Mesenchymal stem cell (in vitro differentiated cells and primary cell): ENCODE data around the gene NAALADL2.
A peak's percentile ranks its signal among the peaks of the same experiment; 100 is the strongest.

Experiments
- DNase-seq: peaks from one replicate; pipeline ENCODE4 v3.0.0-alpha.2; 2013
- H2AFZ ChIP-seq: one replicate; pipeline ENCODE4 v1.6.1; 2013; ENCODE audit warnings: low read depth, mild to moderate bottlenecking, control low read depth, inconsistent platforms, low read length, moderate library complexity
- H2AK5ac ChIP-seq: 2 replicates; pipeline ENCODE4 v1.6.1; 2013; ENCODE audit warnings: low read length, moderate library complexity, mild to moderate bottlenecking, inconsistent platforms; ENCODE audit not compliant: severe bottlenecking
- H2BK120ac ChIP-seq: one replicate; pipeline ENCODE4 v1.6.1; 2013; ENCODE audit warnings: low read depth, mild to moderate bottlenecking, inconsistent platforms, low read length, moderate library complexity
- H2BK12ac ChIP-seq, 2 experiments: one replicate each; pipeline ENCODE4 v1.6.1; 2013; ENCODE audit warnings: inconsistent platforms in 2 of 2, low read length in 2 of 2, mild to moderate bottlenecking in 2 of 2, moderate library complexity in 2 of 2, control low read depth in 1 of 2
- H2BK15ac ChIP-seq: one replicate; pipeline ENCODE4 v1.6.1; 2013; ENCODE audit warnings: mild to moderate bottlenecking, low read depth, inconsistent platforms; ENCODE audit not compliant: poor library complexity, severe bottlenecking
- H2BK5ac ChIP-seq: 2 replicates; pipeline ENCODE4 v1.6.1; 2013; ENCODE audit warnings: low read depth, mild to moderate bottlenecking, low read length, control low read depth, inconsistent platforms; ENCODE audit not compliant: poor library complexity, severe bottlenecking
- H3K14ac ChIP-seq, 2 experiments: one replicate each; pipeline ENCODE4 v1.6.1; 2013; ENCODE audit warnings: inconsistent platforms in 2 of 2, low read length in 2 of 2, control low read depth in 1 of 2, mild to moderate bottlenecking in 1 of 2, moderate library complexity in 1 of 2
- H3K18ac ChIP-seq, 2 experiments: one replicate each; pipeline ENCODE4 v1.6.1; 2013; ENCODE audit warnings: inconsistent platforms in 2 of 2, low read length in 2 of 2, control low read depth in 1 of 2, low read depth in 1 of 2, mild to moderate bottlenecking in 1 of 2
- H3K23ac ChIP-seq, 2 experiments: one replicate each; pipeline ENCODE4 v1.6.1; 2013; ENCODE audit warnings: inconsistent platforms in 2 of 2, low read length in 2 of 2, mild to moderate bottlenecking in 2 of 2, moderate library complexity in 2 of 2, control low read depth in 1 of 2
- H3K27ac ChIP-seq: 2 replicates; pipeline ENCODE4 v1.5.1; 2013; ENCODE audit warnings: mild to moderate bottlenecking, moderate library complexity, low read length, control low read depth, inconsistent platforms; ENCODE audit not compliant: poor library complexity, severe bottlenecking
- H3K27me3 ChIP-seq, 2 experiments: 2 replicates each; pipeline versions ENCODE4 v1.6.1 to v1.7.0; 2013; ENCODE audit warnings: low read length in 2 of 2, mild to moderate bottlenecking in 2 of 2, moderate library complexity in 2 of 2, control low read depth in 1 of 2, inconsistent platforms in 1 of 2; ENCODE audit not compliant: control insufficient read depth in 1 of 2, insufficient read depth in 1 of 2
- H3K36me3 ChIP-seq, 2 experiments: 2 replicates each; pipeline versions ENCODE4 v1.6.1 to v1.7.0; 2013; ENCODE audit warnings: low read length in 2 of 2, control low read depth in 1 of 2, inconsistent platforms in 1 of 2, low read depth in 1 of 2, mild to moderate bottlenecking in 1 of 2; ENCODE audit not compliant: insufficient read depth in 2 of 2, control insufficient read depth in 1 of 2
- H3K4ac ChIP-seq, 2 experiments: one replicate each; pipeline ENCODE4 v1.6.1; 2013; ENCODE audit warnings: inconsistent platforms in 2 of 2, low read length in 2 of 2, mild to moderate bottlenecking in 2 of 2, moderate library complexity in 2 of 2, control low read depth in 1 of 2, low read depth in 1 of 2
- H3K4me1 ChIP-seq: 2 replicates; pipeline ENCODE4 v1.6.1; 2013; ENCODE audit warnings: low read depth, low read length, control low read depth; ENCODE audit not compliant: control insufficient read depth, insufficient read depth
- H3K4me2 ChIP-seq: 2 replicates; pipeline ENCODE4 v1.6.1; 2013; ENCODE audit warnings: low read length, mild to moderate bottlenecking, inconsistent platforms; ENCODE audit not compliant: poor library complexity, severe bottlenecking
- H3K4me3 ChIP-seq, 2 experiments: 2 replicates each; pipeline versions ENCODE4 v1.5.1 to v1.7.0; 2013; ENCODE audit warnings: low read length in 2 of 2, mild to moderate bottlenecking in 2 of 2, control low read depth in 1 of 2, low read depth in 1 of 2; ENCODE audit not compliant: insufficient read depth in 1 of 2
- H3K79me1 ChIP-seq: replicated peaks from 2 replicates; pipeline ENCODE4 v1.6.1; 2013; ENCODE audit warnings: mild to moderate bottlenecking, control low read depth, low read length, inconsistent platforms; ENCODE audit not compliant: poor library complexity, severe bottlenecking
- H3K9ac ChIP-seq: 2 replicates; pipeline ENCODE4 v1.7.0; 2013; ENCODE audit warnings: mild to moderate bottlenecking, low read length, moderate library complexity
- H3K9me3 ChIP-seq: 2 replicates; pipeline ENCODE4 v1.7.0; 2013; ENCODE audit warnings: mild to moderate bottlenecking, low read length; ENCODE audit not compliant: control insufficient read depth
- H4K8ac ChIP-seq: one replicate; pipeline ENCODE4 v1.6.1; 2013; ENCODE audit warnings: inconsistent platforms, mild to moderate bottlenecking, low read length, moderate library complexity
- H4K91ac ChIP-seq: one replicate; pipeline ENCODE4 v1.6.1; 2013; ENCODE audit warnings: mild to moderate bottlenecking, low read length, inconsistent platforms
- WGBS: methylation state at CpG from one replicate; pipeline ENCODE4 v1.1.7; 2013; ENCODE audit warnings: mixed read lengths; 5-methylcytosine and 5-hydroxymethylcytosine counted together

The NAALADL2 gene

DNA sequence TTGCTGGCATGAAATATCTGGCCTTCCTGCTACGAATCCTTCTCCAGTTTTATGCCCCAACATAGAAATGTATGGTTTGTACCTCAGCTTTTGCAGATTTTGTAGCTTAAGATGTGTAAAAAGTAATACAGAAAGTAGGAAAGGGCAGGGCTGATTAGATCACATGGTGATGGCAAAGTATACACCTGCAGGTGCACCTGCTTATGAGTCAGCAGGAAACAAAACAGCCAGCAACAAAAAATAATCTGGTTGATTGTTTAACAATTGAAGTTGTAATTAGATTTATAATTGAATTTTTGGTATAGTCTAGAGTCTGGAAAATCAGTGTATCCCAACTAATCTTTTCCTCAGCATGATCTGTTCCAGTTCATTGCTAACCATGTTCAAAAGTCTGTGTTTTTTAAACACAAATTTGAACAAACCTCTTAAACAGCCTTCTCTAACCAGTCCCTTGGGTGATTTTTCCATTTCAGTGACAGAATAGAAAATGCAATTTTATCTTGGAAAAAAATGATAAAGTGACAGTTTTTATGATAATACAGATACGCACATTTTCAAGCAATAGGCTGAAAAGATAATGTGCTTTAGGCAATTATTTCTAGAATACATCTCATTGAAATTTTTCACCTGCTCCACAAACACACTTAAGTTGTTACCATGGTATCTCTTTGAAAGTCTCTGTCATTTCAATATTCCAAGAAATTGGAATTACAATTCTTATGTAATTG is 477.4 kb downstream of the NAALADL2 start:
- Histone ChIP-seq H2BK12ac (no peak overlapping the region), H3K4me3 (no peak overlapping the region), H3K4ac (no peak overlapping the region), H3K79me1 (no peaks in the 10 kb centered on the region), H3K9me3 (no peaks in the 10 kb centered on the region), H2BK120ac (no peak overlapping the region), H3K27me3 (no peaks in the 10 kb centered on the region), H4K8ac (no peak overlapping the region), H3K9ac (no peak overlapping the region), H2BK15ac (no peak overlapping the region), H3K23ac (no peak overlapping the region), H3K14ac (no peak overlapping the region), H3K4me2 (no peak overlapping the region), H3K4me1 (peaks cover 3% of the 10 kb centered on the region), H3K18ac (no peak overlapping the region), H4K91ac (no peak overlapping the region), H2AFZ (no peak overlapping the region), H2BK5ac (no peak overlapping the region), H3K27ac (no peak overlapping the region), H2AK5ac (no peak overlapping the region), H3K36me3 (no peaks in the 10 kb centered on the region)
- WGBS: no CpG with 5 or more reads among the region's 2 CpGs
- no peak for DNase-seq

DNA sequence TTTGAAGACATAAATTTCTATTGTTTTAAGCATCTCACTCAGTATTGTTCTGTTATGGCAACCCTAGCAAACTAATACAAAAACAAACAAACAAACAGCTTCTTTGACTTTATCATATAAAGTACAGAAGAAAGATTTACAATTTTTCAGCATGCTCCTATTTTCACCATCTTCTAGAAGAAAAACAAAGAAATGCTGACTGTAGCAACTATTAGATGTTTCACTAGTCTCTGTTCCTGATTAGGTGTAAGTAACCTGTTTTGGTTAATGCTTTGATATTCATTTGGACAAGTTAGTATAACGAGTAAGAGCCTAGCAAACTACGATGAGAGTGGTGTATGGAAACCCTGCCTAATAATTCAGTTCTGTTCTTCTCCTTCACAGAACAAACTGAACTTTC is 478.5 kb downstream of the NAALADL2 start:
- no peak overlapping the region for H2AFZ ChIP-seq
- H2BK5ac ChIP-seq: no peak overlapping the region
- H3K14ac ChIP-seq: no peak overlapping the region
- no peak overlapping the region for H2BK12ac ChIP-seq
- peaks cover 3% of the 10 kb centered on the region for H3K4me1 ChIP-seq
- no peak overlapping the region for H4K8ac ChIP-seq
- H3K18ac ChIP-seq: no peak overlapping the region
- no peak overlapping the region for H3K4me3 ChIP-seq
- H3K36me3 ChIP-seq: no peaks in the 10 kb centered on the region
- no peak overlapping the region for H3K9ac ChIP-seq
- no peak overlapping the region for H4K91ac ChIP-seq
- H3K27me3 ChIP-seq: no peaks in the 10 kb centered on the region
- H2BK120ac ChIP-seq: no peak overlapping the region
- WGBS: no CpG with 5 or more reads among the region's 2 CpGs
- no peak overlapping the region for H3K23ac ChIP-seq
- no peak overlapping the region for H2AK5ac ChIP-seq
- H3K4me2 ChIP-seq: no peak overlapping the region
- no peak for DNase-seq
- no peak overlapping the region for H2BK15ac ChIP-seq
- no peaks in the 10 kb centered on the region for H3K79me1 ChIP-seq
- no peak overlapping the region for H3K4ac ChIP-seq
- no peaks in the 10 kb centered on the region for H3K9me3 ChIP-seq
- no peak overlapping the region for H3K27ac ChIP-seq

DNA sequence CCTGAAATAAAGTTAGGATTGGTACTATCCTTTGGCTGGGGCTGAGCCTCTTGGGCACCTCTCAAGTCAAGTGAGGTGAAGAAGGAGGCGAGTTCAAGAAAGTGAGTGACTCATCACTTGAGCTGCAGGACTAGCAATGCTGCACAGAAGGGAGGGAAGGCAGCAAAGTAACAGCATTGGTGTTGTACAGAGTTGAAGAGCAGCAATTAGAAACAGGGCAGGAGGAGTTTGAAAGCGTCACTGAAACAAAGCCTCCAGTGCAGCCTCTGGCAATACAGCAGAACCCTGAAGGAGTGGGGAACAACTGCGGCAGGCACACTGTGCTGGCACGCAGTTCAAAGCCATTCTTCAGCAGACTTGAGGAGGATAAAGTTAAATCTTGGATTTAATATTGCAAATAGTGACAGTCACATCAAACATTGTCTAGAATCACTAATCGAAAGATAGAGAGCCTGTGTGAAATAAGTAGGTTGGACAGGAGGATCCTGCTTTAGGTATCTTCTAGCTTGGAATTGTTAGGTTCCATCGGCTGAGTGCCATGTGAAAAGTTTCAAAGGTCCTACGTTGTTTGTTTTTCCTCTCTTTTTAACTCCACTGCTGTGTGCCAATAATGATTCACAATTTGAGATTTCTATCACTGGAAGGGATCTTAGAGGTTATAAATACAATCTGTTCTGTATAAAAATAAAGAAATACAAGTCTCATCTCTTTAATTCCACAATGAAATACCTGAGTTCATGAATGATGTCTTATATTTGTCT is 479.8 kb downstream of the NAALADL2 start:
- H2BK15ac ChIP-seq: no peak overlapping the region
- peak overlapping the region; percentile 50 for H4K91ac ChIP-seq
- H3K4me3 ChIP-seq: peak overlapping the region in 1 of 2 experiments; percentile 69
- WGBS: 70% methylated on average over 6 of the region's 7 CpGs
- H4K8ac ChIP-seq: peak overlapping the region; percentile 72
- H3K18ac ChIP-seq: peak overlapping the region in 1 of 2 experiments; percentile 62
- no peak overlapping the region for H2BK5ac ChIP-seq
- no peak overlapping the region for H3K4ac ChIP-seq
- H3K27ac ChIP-seq: no peak overlapping the region
- peaks cover 3% of the 10 kb centered on the region for H3K4me1 ChIP-seq
- H2BK120ac ChIP-seq: no peak overlapping the region
- H2AK5ac ChIP-seq: no peak overlapping the region
- no peak overlapping the region for H3K4me2 ChIP-seq
- no peak overlapping the region for H3K23ac ChIP-seq
- peak overlapping the region; percentile 54 to 57 for H2BK12ac ChIP-seq
- no peaks in the 10 kb centered on the region for H3K36me3 ChIP-seq
- H3K9me3 ChIP-seq: no peaks in the 10 kb centered on the region
- peak overlapping the region; percentile 59 for H3K9ac ChIP-seq
- H2AFZ ChIP-seq: no peak overlapping the region
- H3K27me3 ChIP-seq: no peaks in the 10 kb centered on the region
- H3K79me1 ChIP-seq: no peaks in the 10 kb centered on the region
- DNase-seq: peak; percentile 76
- H3K14ac ChIP-seq: no peak overlapping the region

DNA sequence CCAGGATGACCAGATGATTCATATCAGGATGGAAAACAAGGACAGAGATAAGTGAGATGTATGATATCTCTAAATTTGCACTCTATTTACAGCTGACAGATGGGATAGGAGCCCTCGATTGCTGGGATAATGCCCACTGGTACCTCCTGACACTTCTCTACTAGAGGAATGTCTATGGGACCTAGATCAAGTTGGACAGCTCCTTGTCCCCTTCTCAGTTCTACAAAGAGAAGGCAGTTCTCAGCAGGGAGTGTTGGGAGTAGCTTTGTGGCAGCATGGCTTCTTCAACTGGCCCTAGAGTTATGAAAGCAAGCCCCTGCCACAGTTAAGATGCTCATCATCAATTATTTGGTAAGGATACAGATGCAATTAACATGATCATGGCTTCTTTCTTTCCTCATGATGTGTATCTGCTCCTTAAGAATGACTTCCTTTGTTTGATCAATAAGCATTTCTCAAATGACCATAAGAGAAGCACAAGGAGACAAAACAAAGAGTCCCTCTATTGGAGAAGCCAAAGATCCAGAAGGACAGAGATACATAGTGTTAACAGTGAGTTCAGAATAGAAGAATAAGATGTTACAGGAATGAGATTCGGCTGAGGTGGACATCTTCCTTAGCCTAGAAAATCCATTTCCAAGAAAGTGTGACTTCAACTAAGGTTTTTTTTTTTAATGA is 481.3 kb downstream of the NAALADL2 start:
- Histone ChIP-seq H3K27me3 (no peaks in the 10 kb centered on the region), H2BK5ac (no peak overlapping the region), H3K4me3 (no peak overlapping the region), H4K8ac (no peak overlapping the region), H3K36me3 (no peaks in the 10 kb centered on the region), H2BK15ac (no peak overlapping the region), H4K91ac (no peak overlapping the region), H3K9me3 (no peaks in the 10 kb centered on the region), H3K27ac (no peak overlapping the region), H3K4me2 (no peak overlapping the region), H3K4ac (no peak overlapping the region), H2AFZ (no peak overlapping the region), H3K23ac (no peak overlapping the region), H3K79me1 (no peaks in the 10 kb centered on the region), H2BK120ac (no peak overlapping the region), H2BK12ac (no peak overlapping the region), H3K14ac (no peak overlapping the region), H3K9ac (no peak overlapping the region), H3K18ac (no peak overlapping the region), H3K4me1 (peaks cover 3% of the 10 kb centered on the region), H2AK5ac (no peak overlapping the region)
- no peak for DNase-seq
- WGBS: no CpG with 5 or more reads among the region's 2 CpGs
